Motor neuron (in vitro differentiated cells): ENCODE measurements around the gene SUSD3. TPM values are rescaled to one million over a fixed set of nuclear protein-coding genes. Genes with fewer than 3 reads are reported as not detected.

Experiments used
- ATAC-seq, 8 experiments: fragments of 200-7000 bp; cut with Tn5 transposase; replicated peaks in 6 of 8; 2 replicates each; pipeline ENCODE4 v1.8.0; 2021; ENCODE audit warnings: mild to moderate bottlenecking in 8 of 8, moderate library complexity in 8 of 8
- H3K27ac ChIP-seq, 2 donors: fragments of 250-450 bp; sonication (Bioruptor Pico); 2 replicates each; pipeline ENCODE4 v1.9.0; 2021; ENCODE audit warnings: antibody characterized with exemption in 2 of 2, mild to moderate bottlenecking in 2 of 2, moderate library complexity in 1 of 2
- H3K4me1 ChIP-seq, 2 donors: fragments of 250-450 bp; sonication (Bioruptor Pico); replicated peaks in 1 of 2; 2 replicates each; pipeline ENCODE4 v1.6.1; 2021; ENCODE audit warnings: antibody characterized with exemption in 2 of 2, mild to moderate bottlenecking in 2 of 2, moderate library complexity in 1 of 2
- H3K4me3 ChIP-seq, 5 donors: fragments of 250-450 bp; sonication (Bioruptor Pico); 2 replicates each; pipeline ENCODE4 v1.9.0; 2021; ENCODE audit warnings: antibody characterized with exemption in 5 of 5, mild to moderate bottlenecking in 5 of 5, moderate library complexity in 4 of 5
- WGBS, 10 experiments: fragments of 450-650 bp; shearing (Covaris generic); methylation state at CpG; one replicate each; pipeline ENCODE4 v1.0.0; 2022; 5-methylcytosine and 5-hydroxymethylcytosine counted together
- in situ Hi-C, 9 experiments: fragments of 400-800 bp; cut with MboI; loops; one replicate each; pipeline ENCODE4 v1.15.0; 2021; ENCODE audit warnings: low sequenced_read_pairs in 9 of 9, low pct_unique_long_range_greater_than_20kb in 2 of 9; ENCODE audit not compliant: unreplicated experiment in 9 of 9
- total RNA-seq, 8 experiments: library from RNA; unstranded; fragments of 300-600 nt; gene quantifications; 2 replicates each; pipeline versions ENCODE4 v1.2.3 to v1.2.4, GENCODE V29; 2022

SUSD3 gene
- total RNA-seq, 8 experiments from 2014 or later = 0.29 to 8.5 (median 0.80) TPM; not detected in 4

- whole genome bisulfite sequencing, 10 experiments = 33 to 100% (median 100%) methylated on average over 1 to 2 of the region's 4 CpGs; no CpG with 5 or more reads in 5 of the 10 experiments
- in situ Hi-C loops = no loop called here
- H3K4me1 ChIP-seq = peaks cover 9 to 21% of the 10 kb centered on the region in 2 donors
- no peak overlapping the region for H3K4me3 ChIP-seq
- no peak overlapping the region for H3K27ac ChIP-seq
- ATAC-seq = no peak
These were observed 2.8 kb downstream of the SUSD3 start for GRCh38 chr9:93061260-93061751.

DNA sequence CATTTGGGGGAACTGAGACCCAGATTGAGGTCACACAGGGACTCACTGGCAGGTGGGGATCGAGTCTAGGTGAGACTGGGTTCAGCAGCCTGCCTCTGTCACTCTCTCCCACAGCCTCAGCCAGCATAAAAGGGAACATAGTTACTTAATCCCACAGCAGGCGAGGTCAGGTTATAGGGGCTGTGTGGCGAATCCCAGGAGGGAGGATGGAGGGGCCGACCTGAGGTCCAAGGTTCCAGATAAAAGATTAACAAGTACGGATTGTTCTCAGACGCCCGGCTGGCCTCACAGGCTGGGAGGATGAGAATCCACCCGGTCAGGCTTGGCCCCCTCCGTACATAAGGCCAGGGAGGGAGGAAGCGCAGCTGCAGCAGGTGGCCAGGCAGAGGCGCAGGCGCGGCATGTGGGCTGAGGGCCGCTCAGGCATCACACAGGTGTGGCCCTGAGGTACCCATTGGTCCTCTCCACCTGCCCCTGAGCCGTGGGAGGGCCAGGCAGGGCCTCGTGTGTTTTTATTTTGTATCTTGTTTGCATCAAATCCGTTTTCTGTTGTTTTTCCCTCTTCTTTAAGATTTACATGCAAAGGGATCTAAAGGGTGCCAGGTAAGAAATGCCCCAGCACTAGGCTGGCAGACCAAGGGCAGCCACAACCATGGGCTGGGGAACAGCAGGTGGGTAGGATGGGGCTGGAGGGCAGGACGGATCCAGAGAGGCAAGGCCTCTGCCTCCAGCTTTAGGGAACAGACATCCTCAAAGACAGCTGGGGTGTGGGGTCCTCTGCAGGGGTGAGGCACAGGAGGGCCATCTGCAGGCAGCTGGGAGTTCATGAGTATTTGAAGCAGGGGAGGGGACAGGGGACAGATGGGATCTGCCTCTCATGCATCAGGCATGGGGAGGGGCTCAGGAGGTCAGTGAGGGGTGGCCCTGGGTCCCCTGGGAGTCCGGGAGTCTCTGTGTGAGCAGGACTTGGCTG lies 3.6 kb downstream of the SUSD3 start:
- in situ Hi-C loops = no loop called here
- Histone ChIP-seq H3K4me1 (peaks cover 9 to 21% of the 10 kb centered on the region in 2 donors), H3K27ac (no peak overlapping the region), H3K4me3 (no peak overlapping the region)
- peak in 3 of 8 experiments; percentile 6 to 22 (median 11) for ATAC-seq
- 40 to 100% (median 55%) methylated on average over 2 to 14 of the region's 19 CpGs; no CpG with 5 or more reads in 4 of the 10 experiments for WGBS, 10 experiments

GRCh38 chr9:93064392-93065134 lies 6.1 kb downstream of the SUSD3 start:
- in situ Hi-C loops = no loop called here

DNA sequence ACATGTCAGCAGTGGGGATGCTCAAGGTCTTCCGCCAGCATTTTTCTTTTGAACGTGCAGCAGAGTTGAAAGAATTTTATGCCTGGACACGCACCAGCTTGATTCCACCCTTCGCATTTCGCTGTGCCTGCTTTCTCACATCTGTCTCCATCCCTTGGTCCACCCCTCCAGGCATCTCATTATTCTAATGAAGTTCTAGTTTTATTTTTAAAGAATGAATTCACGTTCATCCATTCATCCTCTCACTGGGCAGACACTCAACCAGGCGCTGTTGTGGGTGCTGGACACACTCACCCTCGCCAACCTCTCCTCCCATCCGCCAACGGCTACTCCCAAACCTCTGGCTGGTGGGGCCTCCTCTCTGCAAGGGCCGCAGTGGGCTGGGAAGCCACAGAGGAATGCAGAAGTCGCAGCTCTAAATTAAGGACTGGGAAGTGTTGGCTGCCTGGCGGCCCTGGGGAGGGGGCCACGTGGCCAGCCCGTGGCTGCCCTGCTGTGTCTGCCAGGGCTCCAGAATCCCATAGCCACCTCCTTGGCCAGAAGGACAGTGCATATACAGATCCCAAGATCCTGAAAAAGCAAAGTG lies 6.7 kb downstream of the SUSD3 start:
- peaks cover 9 to 17% of the 10 kb centered on the region in 2 donors for H3K4me1 ChIP-seq
- H3K27ac ChIP-seq = peak overlapping the region in 1 of 2 donors; percentile 57
- 0 to 94% (median 85%) methylated on average over 2 to 9 of the region's 15 CpGs; no CpG with 5 or more reads in 3 of the 10 experiments for WGBS, 10 experiments
- no peak overlapping the region for H3K4me3 ChIP-seq
- in situ Hi-C loops = no loop called here
- peak in 6 of 8 experiments; percentile 18 to 91 (median 63) for ATAC-seq

More at GRCh38 chr9:93064392-93065134, 6.1 kb downstream of the SUSD3 start:
- peak in 7 of 8 experiments; percentile 31 to 79 (median 63) for ATAC-seq
- 33 to 100% (median 50%) methylated on average over 1 to 6 of the region's 12 CpGs; no CpG with 5 or more reads in 5 of the 10 experiments for WGBS, 10 experiments
- peaks cover 9 to 17% of the 10 kb centered on the region in 2 donors for H3K4me1 ChIP-seq
- peak overlapping the region in 1 of 2 donors; percentile 57 for H3K27ac ChIP-seq
- no peak overlapping the region for H3K4me3 ChIP-seq

DNA sequence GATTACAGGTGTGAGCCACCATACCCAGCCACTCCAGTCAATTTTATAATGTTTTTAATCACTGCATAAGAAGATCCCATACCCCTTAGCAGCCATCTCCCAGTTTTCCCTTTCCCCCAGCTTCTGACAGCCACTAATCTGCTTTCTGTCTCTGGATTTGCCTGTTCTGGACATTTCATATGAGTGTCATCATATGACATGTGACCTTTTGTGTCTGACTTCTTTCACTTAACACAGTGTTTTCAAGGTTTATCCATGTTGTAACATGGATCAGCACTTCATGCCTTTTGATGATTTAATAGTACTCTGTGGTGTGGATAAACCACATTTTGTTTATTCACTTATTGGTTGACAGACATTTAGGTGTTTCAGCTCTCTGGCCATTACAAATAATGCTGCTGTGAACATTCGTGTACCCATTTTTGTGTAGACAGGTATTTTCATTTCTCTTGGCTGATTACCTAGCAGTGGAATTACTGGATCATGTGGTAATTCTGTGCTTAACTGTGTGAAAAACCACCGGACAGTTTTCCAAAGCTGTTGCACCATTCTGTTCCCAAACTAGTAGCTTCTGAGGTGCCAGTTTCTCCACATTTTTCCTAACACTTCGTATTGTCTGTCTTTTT lies 8.6 kb downstream of the SUSD3 start:
- in situ Hi-C loops = no loop called here
- no peak for ATAC-seq

DNA sequence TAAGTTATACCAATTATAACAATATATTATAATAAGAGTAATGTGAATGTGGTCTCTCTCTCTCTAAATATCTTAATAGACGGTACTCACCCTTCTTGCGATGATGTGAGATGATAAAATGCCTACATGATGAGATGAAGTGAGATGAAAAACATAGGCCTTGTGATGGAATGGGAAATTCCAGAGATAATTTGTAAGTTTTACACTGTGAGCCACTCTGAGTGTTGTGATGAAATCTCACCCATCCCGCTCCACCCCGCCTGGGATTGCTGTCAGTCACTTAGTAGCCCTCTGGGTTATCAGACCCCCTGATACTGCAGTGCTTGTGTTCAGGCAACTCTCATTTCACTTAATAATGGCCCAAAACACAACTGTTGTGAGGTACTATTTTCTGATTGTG lies 10.5 kb downstream of the SUSD3 start:
- 60 to 100% (median 90%) methylated on average over 2 to 4 of the region's 4 CpGs; no CpG with 5 or more reads in 1 of the 10 experiments for whole genome bisulfite sequencing, 10 experiments
- H3K27ac ChIP-seq = no peak overlapping the region
- no peak for ATAC-seq
- in situ Hi-C loops = no loop called here
- H3K4me1 ChIP-seq = peaks cover 5 to 11% of the 10 kb centered on the region in 2 donors
- H3K4me3 ChIP-seq = no peak overlapping the region

More for the DNA sequence above, 8.6 kb downstream of the SUSD3 start:
- Histone ChIP-seq H3K4me3 (no peak overlapping the region), H3K4me1 (peaks cover 9 to 15% of the 10 kb centered on the region in 2 donors), H3K27ac (no peak overlapping the region)
- 22 to 89% (median 81%) methylated on average over 1 to 3 of the region's 3 CpGs for WGBS, 10 experiments

DNA sequence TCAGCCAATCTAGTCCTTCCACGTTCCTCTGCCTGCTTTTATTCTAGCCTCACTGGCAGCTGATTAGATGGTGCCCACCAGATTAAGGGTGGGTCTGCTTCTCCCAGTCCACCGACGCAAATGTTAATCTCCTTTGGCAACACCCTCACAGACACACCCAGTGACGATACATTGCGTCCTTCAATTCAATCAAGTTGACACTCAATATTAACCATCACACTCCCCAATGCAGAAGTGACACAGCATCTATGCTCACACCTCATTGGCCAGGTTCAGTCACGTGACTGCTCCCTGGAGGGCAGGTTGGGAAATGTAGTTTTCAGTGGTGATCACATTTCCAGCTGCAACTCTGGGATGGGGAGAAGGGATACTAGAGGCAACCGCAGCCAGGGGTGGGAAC lies 13.0 kb downstream of the SUSD3 start:
- peak in 7 of 8 experiments; percentile 39 to 92 (median 68) for ATAC-seq
- in situ Hi-C loops = no loop called here
- Histone ChIP-seq H3K4me3 (no peak overlapping the region), H3K4me1 (no peaks in the 10 kb centered on the region), H3K27ac (no peak overlapping the region)
- WGBS, 10 experiments = 14 to 94% (median 27%) methylated on average over 2 to 6 of the region's 7 CpGs; no CpG with 5 or more reads in 3 of the 10 experiments

DNA sequence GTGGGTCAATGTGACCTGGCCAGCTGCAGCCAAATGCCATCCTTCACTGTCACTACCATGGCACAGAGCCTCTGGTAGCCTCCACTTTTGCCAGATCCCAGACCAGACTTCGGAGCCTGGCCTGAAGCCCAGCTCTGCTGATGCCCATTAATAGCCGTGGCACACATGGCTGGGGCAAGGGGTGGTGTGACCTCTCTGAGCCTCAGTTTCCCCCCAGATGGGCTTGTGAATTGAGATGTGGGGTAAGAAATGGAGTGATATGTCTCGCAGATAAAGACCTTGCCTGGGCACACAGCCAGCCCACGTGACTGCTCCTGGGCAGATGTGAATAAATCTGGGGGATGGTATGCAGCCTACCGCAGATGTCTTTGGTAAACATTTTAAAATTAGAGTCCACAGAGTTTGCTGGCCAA lies 13.9 kb downstream of the SUSD3 start:
- Histone ChIP-seq H3K4me1 (no peaks in the 10 kb centered on the region), H3K4me3 (no peak overlapping the region), H3K27ac (no peak overlapping the region)
- ATAC-seq = peak in 5 of 8 experiments; percentile 22 to 74 (median 41)
- 60% methylated on average over 1 of the region's 5 CpGs; no CpG with 5 or more reads in 8 of the 10 experiments for WGBS, 10 experiments
- in situ Hi-C loops = no loop called here

- 59 to 100% (median 95%) methylated on average over 2 to 8 of the region's 12 CpGs; no CpG with 5 or more reads in 2 of the 10 experiments for WGBS, 10 experiments
- ATAC-seq = no peak
- Histone ChIP-seq H3K27ac (no peak overlapping the region), H3K4me1 (no peaks in the 10 kb centered on the region), H3K4me3 (no peak overlapping the region)
- in situ Hi-C loops = no loop called here
These were observed 17.7 kb downstream of the SUSD3 start for GRCh38 chr9:93076101-93076791.

DNA sequence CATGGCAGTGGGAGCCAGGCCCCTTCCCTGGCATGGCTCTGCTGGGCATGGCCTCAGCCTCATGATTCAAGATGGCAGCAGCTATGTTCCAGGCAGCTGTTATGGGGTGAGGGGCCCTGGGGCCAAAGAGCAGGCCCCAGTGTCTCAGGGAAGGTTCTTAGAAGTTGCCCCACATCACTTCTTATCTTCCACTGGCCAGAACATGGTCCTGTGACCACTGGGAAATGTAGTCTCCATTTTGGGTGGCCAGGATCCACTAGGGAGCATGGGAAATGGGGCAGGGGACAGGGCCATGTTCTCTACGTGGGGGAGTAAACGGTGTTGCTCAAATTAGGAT lies 18.3 kb downstream of the SUSD3 start:
- 50 to 100% (median 83%) methylated on average over 1 to 2 of the region's 2 CpGs; no CpG with 5 or more reads in 6 of the 10 experiments for WGBS, 10 experiments
- H3K4me3 ChIP-seq = no peak overlapping the region
- no peak overlapping the region for H3K27ac ChIP-seq
- no peaks in the 10 kb centered on the region for H3K4me1 ChIP-seq
- in situ Hi-C loops = no loop called here
- ATAC-seq = no peak

GRCh38 chr9:93077367-93077766 lies 18.9 kb downstream of the SUSD3 start:
- no peak overlapping the region for H3K4me3 ChIP-seq
- no peaks in the 10 kb centered on the region for H3K4me1 ChIP-seq
- 50% methylated on average over 1 of the region's 1 CpG; no CpG with 5 or more reads in 9 of the 10 experiments for WGBS, 10 experiments
- H3K27ac ChIP-seq = no peak overlapping the region
- in situ Hi-C loops = no loop called here
- peak in 1 of 8 experiments; percentile 40 for ATAC-seq

- ATAC-seq = no peak
- no peaks in the 10 kb centered on the region for H3K4me1 ChIP-seq
- in situ Hi-C loops = no loop called here
- no peak overlapping the region for H3K4me3 ChIP-seq
- H3K27ac ChIP-seq = no peak overlapping the region
- WGBS, 10 experiments = 67 to 100% (median 94%) methylated on average over 2 to 7 of the region's 16 CpGs; no CpG with 5 or more reads in 6 of the 10 experiments
These were observed 19.3 kb downstream of the SUSD3 start for GRCh38 chr9:93077811-93078210.
